Measurements from ENCODE around the gene DLG2. TPM values are rescaled to one million over a fixed set of nuclear protein-coding genes. Genes with fewer than 3 reads are reported as not detected.

DLG2 gene
- polyA plus RNA-seq, 4 donors = 6.8 to 14.7 (median 13.2) TPM

- DNase-seq (ENCODE audit: low read depth in 4 of 4, low spot score in 3 of 4) = no peak
These were observed 1082.6 kb downstream of the DLG2 start for GRCh38 chr11:84544566-84544965.

- no peak for DNase-seq (ENCODE audit: low read depth in 4 of 4, low spot score in 3 of 4)
These were observed 1083.6 kb downstream of the DLG2 start for GRCh38 chr11:84543367-84544159.

- DNase-seq (ENCODE audit: low read depth in 4 of 4, low spot score in 3 of 4) = no peak
These were observed 1085.3 kb downstream of the DLG2 start for GRCh38 chr11:84541731-84542340.

- DNase-seq (ENCODE audit: low read depth in 4 of 4, low spot score in 3 of 4) = no peak
These were observed 1090.7 kb downstream of the DLG2 start for GRCh38 chr11:84536456-84536855.

GRCh38 chr11:84532364-84532763 is 1094.8 kb downstream of the DLG2 start:
- DNase-seq (ENCODE audit: low read depth in 4 of 4, low spot score in 3 of 4) = no peak

- no peak for DNase-seq (ENCODE audit: low read depth in 4 of 4, low spot score in 3 of 4)
These were observed 1100.9 kb downstream of the DLG2 start for GRCh38 chr11:84526250-84526649.

GRCh38 chr11:84524422-84525051 is 1102.6 kb downstream of the DLG2 start:
- no peak for DNase-seq (ENCODE audit: low read depth in 4 of 4, low spot score in 3 of 4)

GRCh38 chr11:84522331-84522730 is 1104.8 kb downstream of the DLG2 start:
- no peak for DNase-seq (ENCODE audit: low read depth in 4 of 4, low spot score in 3 of 4)

GRCh38 chr11:84518631-84519183 is 1108.4 kb downstream of the DLG2 start:
- DNase-seq (ENCODE audit: low read depth in 4 of 4, low spot score in 3 of 4) = no peak

- no peak for DNase-seq (ENCODE audit: low read depth in 4 of 4, low spot score in 3 of 4)
These were observed 1112.7 kb downstream of the DLG2 start for GRCh38 chr11:84514436-84514835.

GRCh38 chr11:84503503-84503902 is 1123.6 kb downstream of the DLG2 start:
- DNase-seq (ENCODE audit: low read depth in 4 of 4, low spot score in 3 of 4) = no peak

GRCh38 chr11:84501750-84502149 is 1125.4 kb downstream of the DLG2 start:
- DNase-seq (ENCODE audit: low read depth in 4 of 4, low spot score in 3 of 4) = no peak

- no peak for DNase-seq (ENCODE audit: low read depth in 4 of 4, low spot score in 3 of 4)
These were observed 1129.1 kb downstream of the DLG2 start for GRCh38 chr11:84497981-84498411.

- DNase-seq (ENCODE audit: low read depth in 4 of 4, low spot score in 3 of 4) = no peak
These were observed 1130.0 kb downstream of the DLG2 start for GRCh38 chr11:84497181-84497580.

- no peak for DNase-seq (ENCODE audit: low read depth in 4 of 4, low spot score in 3 of 4)
These were observed 1131.0 kb downstream of the DLG2 start for GRCh38 chr11:84496122-84496521.

GRCh38 chr11:84480131-84480530 is 1147.0 kb downstream of the DLG2 start:
- no peak for DNase-seq (ENCODE audit: low read depth in 4 of 4, low spot score in 3 of 4)

GRCh38 chr11:84476581-84476980 is 1150.6 kb downstream of the DLG2 start:
- DNase-seq (ENCODE audit: low read depth in 4 of 4, low spot score in 3 of 4) = no peak

GRCh38 chr11:84471501-84471900 is 1155.6 kb downstream of the DLG2 start:
- DNase-seq (ENCODE audit: low read depth in 4 of 4, low spot score in 3 of 4) = no peak

GRCh38 chr11:84468235-84468634 is 1158.9 kb downstream of the DLG2 start:
- peak in 1 of 4 donors; percentile 3 for DNase-seq (ENCODE audit: low read depth in 4 of 4, low spot score in 3 of 4)

- DNase-seq (ENCODE audit: low read depth in 4 of 4, low spot score in 3 of 4) = no peak
These were observed 1162.1 kb downstream of the DLG2 start for GRCh38 chr11:84465040-84465439.

GRCh38 chr11:84455691-84456090 is 1171.5 kb downstream of the DLG2 start:
- no peak for DNase-seq (ENCODE audit: low read depth in 4 of 4, low spot score in 3 of 4)
